ENCODE data around the gene LRRC3.

LRRC3 gene

GRCh38 chr21:44503901-44504399, 48.6 kb downstream of the LRRC3 start:
- CTCF ChIA-PET: no interaction called here
- no peak for TF ChIP-seq FOXM1 (IDR thresholded peaks at IDR 0.05; ENCODE audit: borderline replicate concordance)
- TF ChIP-seq FOXK2 (IDR thresholded peaks at IDR 0.05): no peak
- no peak for TF ChIP-seq SP1 (IDR thresholded peaks at IDR 0.05)
- no peak for TF ChIP-seq ZNF384 (IDR thresholded peaks at IDR 0.05)
- no peak for TF ChIP-seq SUZ12 (IDR thresholded peaks at IDR 0.05)
- no peak for TF ChIP-seq FOXA1 (IDR thresholded peaks at IDR 0.05)
- no peak for TF ChIP-seq TARDBP (IDR thresholded peaks at IDR 0.05)
- no peak for TF ChIP-seq HDGF (IDR thresholded peaks at IDR 0.05; ENCODE audit: borderline replicate concordance)
- TF ChIP-seq LEF1 (IDR thresholded peaks at IDR 0.05; ENCODE audit: borderline replicate concordance): no peak
- no peak for TF ChIP-seq CTBP1 (IDR thresholded peaks at IDR 0.05; ENCODE audit: borderline replicate concordance)
- TF ChIP-seq BHLHE40 (IDR thresholded peaks at IDR 0.05; ENCODE audit: borderline replicate concordance): no peak
- no peak for TF ChIP-seq NFRKB (IDR thresholded peaks at IDR 0.05)
- DNase-seq (ENCODE audit: extremely low spot score): no peak
- POLR2A ChIA-PET: interaction anchor here (0.6 kb wide), 1 partner anchor 369 kb away, joined by 3 read pairs; the partner anchor contains the start of gene PTTG1IP

- ChIA-PET POLR2A (no interaction called here), CTCF (interaction anchor here (0.6 kb wide), 1 partner anchor 152 kb away, joined by 3 read pairs; no protein-coding TSS in a partner anchor)
- TF ChIP-seq ZNF384 (IDR thresholded peaks at IDR 0.05) (no peak), HDGF (IDR thresholded peaks at IDR 0.05; ENCODE audit: borderline replicate concordance) (no peak), FOXA1 (IDR thresholded peaks at IDR 0.05) (no peak), FOXM1 (IDR thresholded peaks at IDR 0.05; ENCODE audit: borderline replicate concordance) (no peak), NFRKB (IDR thresholded peaks at IDR 0.05) (no peak), PKNOX1 (IDR thresholded peaks at IDR 0.05) (no peak), SUZ12 (IDR thresholded peaks at IDR 0.05) (no peak), L3MBTL2 (conservative IDR thresholded peaks at IDR 0.05) (no peak), BHLHE40 (IDR thresholded peaks at IDR 0.05; ENCODE audit: borderline replicate concordance) (no peak), FOXK2 (IDR thresholded peaks at IDR 0.05) (no peak), ARNT (IDR thresholded peaks at IDR 0.05) (no peak), SP1 (IDR thresholded peaks at IDR 0.05) (no peak), ELF4 (IDR thresholded peaks at IDR 0.05) (no peak), CTBP1 (IDR thresholded peaks at IDR 0.05; ENCODE audit: borderline replicate concordance) (no peak), TARDBP (IDR thresholded peaks at IDR 0.05) (no peak), LEF1 (IDR thresholded peaks at IDR 0.05; ENCODE audit: borderline replicate concordance) (no peak)
- DNase-seq (ENCODE audit: extremely low spot score): no peak
Measured at GRCh38 chr21:44505673-44506278, 50.5 kb downstream of the LRRC3 start.

- ChIA-PET CTCF (interaction anchor here (0.6 kb wide), 1 partner anchor 12 kb away, joined by 3 read pairs; no protein-coding TSS in a partner anchor), POLR2A (no interaction called here)
- DNase-seq (ENCODE audit: extremely low spot score): no peak
- no peak for TF ChIP-seq CTBP1 (IDR thresholded peaks at IDR 0.05; ENCODE audit: borderline replicate concordance)
- TF ChIP-seq FOXK2 (IDR thresholded peaks at IDR 0.05): no peak
- TF ChIP-seq TARDBP (IDR thresholded peaks at IDR 0.05): no peak
- TF ChIP-seq LEF1 (IDR thresholded peaks at IDR 0.05; ENCODE audit: borderline replicate concordance): no peak
- TF ChIP-seq ZNF384 (IDR thresholded peaks at IDR 0.05): no peak
- TF ChIP-seq SP1 (IDR thresholded peaks at IDR 0.05): no peak
- TF ChIP-seq HDGF (IDR thresholded peaks at IDR 0.05; ENCODE audit: borderline replicate concordance): no peak
- TF ChIP-seq BHLHE40 (IDR thresholded peaks at IDR 0.05; ENCODE audit: borderline replicate concordance): no peak
- TF ChIP-seq PKNOX1 (IDR thresholded peaks at IDR 0.05): no peak
- no peak for TF ChIP-seq L3MBTL2 (conservative IDR thresholded peaks at IDR 0.05)
- TF ChIP-seq SUZ12 (IDR thresholded peaks at IDR 0.05): no peak
- no peak for TF ChIP-seq ELF4 (IDR thresholded peaks at IDR 0.05)
- no peak for TF ChIP-seq FOXM1 (IDR thresholded peaks at IDR 0.05; ENCODE audit: borderline replicate concordance)
- TF ChIP-seq ARNT (IDR thresholded peaks at IDR 0.05): no peak
- no peak for TF ChIP-seq NFRKB (IDR thresholded peaks at IDR 0.05)
- TF ChIP-seq FOXA1 (IDR thresholded peaks at IDR 0.05): no peak
Measured at GRCh38 chr21:44506279-44507255, 51.3 kb downstream of the LRRC3 start.

- no peak for DNase-seq (ENCODE audit: extremely low spot score)
- POLR2A ChIA-PET: no interaction called here
- TF ChIP-seq NFRKB (IDR thresholded peaks at IDR 0.05): no peak
- CTCF ChIA-PET: no interaction called here
Measured at GRCh38 chr21:44507673-44508425, 52.5 kb downstream of the LRRC3 start.

- no peak for DNase-seq (ENCODE audit: extremely low spot score)
- no peak for TF ChIP-seq ZNF384 (IDR thresholded peaks at IDR 0.05)
- TF ChIP-seq ELF4 (IDR thresholded peaks at IDR 0.05): no peak
- TF ChIP-seq L3MBTL2 (conservative IDR thresholded peaks at IDR 0.05): no peak
- TF ChIP-seq BHLHE40 (IDR thresholded peaks at IDR 0.05; ENCODE audit: borderline replicate concordance): no peak
- TF ChIP-seq FOXA1 (IDR thresholded peaks at IDR 0.05): no peak
- TF ChIP-seq CTBP1 (IDR thresholded peaks at IDR 0.05; ENCODE audit: borderline replicate concordance): no peak
- TF ChIP-seq ARNT (IDR thresholded peaks at IDR 0.05): no peak
- TF ChIP-seq FOXK2 (IDR thresholded peaks at IDR 0.05): no peak
- TF ChIP-seq PKNOX1 (IDR thresholded peaks at IDR 0.05): no peak
- no peak for TF ChIP-seq SUZ12 (IDR thresholded peaks at IDR 0.05)
- no peak for TF ChIP-seq LEF1 (IDR thresholded peaks at IDR 0.05; ENCODE audit: borderline replicate concordance)
- no peak for TF ChIP-seq TARDBP (IDR thresholded peaks at IDR 0.05)
- no peak for TF ChIP-seq NFRKB (IDR thresholded peaks at IDR 0.05)
- no peak for TF ChIP-seq HDGF (IDR thresholded peaks at IDR 0.05; ENCODE audit: borderline replicate concordance)
- ChIA-PET CTCF (no interaction called here), POLR2A (no interaction called here)
Measured at GRCh38 chr21:44508426-44508710, 53.1 kb downstream of the LRRC3 start.
